ENCODE measurements around the gene PDCD6IP.

The PDCD6IP gene

DNA sequence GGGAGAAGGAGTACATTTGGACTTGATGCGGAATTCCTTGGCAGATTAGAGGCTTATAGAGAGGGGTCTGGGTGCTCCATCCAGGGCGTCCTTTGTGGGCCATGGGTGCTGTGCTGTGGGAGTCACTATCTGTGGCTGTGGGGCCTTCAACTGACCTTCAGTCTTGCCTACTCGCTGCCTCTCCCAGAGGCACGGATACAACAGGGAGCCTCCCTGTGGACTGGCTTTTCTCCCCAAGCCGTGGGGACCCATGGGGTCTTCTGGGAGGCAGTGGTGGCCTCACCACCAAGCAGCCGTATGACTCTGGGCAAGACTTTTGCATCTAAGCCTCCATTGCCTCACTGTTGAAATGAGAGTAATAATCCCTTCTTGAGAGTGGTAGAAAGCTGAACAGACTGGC is 83.9 kb downstream of the PDCD6IP start:
- Histone ChIP-seq H3K27ac (ENCODE audit: low read length) (no peak overlapping the region), H3K4me1 (ENCODE audit: control insufficient read depth in 1 of 2, insufficient read depth in 2 of 2, low read length in 2 of 2) (peaks cover 4 to 6% of the 10 kb centered on the region in 2 donors), H3K4me3 (ENCODE audit: low read depth in 1 of 2, low read length in 2 of 2) (no peak overlapping the region), H3K36me3 (ENCODE audit: control insufficient read depth in 1 of 2, insufficient read depth in 2 of 2, low read length in 2 of 2) (no peaks in the 10 kb centered on the region), H3K27me3 (ENCODE audit: low read depth, low read length) (no peaks in the 10 kb centered on the region), H3K9me3 (ENCODE audit: control insufficient read depth in 1 of 2, low read length in 2 of 2) (no peaks in the 10 kb centered on the region)

DNA sequence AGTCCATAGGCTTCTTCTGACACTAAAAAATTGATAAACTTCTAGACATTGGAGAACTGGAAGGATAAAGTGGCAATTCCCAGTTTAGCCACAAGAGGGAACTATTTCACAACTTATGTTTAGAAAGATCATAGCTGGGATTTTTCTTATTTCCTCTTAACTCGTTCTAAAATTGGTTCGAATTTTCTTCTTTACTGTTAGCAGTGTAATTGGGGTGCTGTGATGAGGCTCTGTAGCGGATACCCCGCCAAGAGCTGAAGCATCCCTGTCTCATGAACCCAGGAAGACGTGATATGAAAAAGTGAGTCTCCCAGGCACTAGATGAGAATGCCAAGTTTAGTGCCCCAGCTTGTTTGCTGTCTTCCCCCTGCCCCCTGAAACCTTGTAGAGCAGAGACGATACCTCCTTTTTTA is 85.1 kb downstream of the PDCD6IP start:
- peak overlapping the region; percentile 15 to 47 for H3K4me3 ChIP-seq (ENCODE audit: low read depth in 1 of 2, low read length in 2 of 2)
- no peaks in the 10 kb centered on the region for H3K27me3 ChIP-seq (ENCODE audit: low read depth, low read length)
- H3K4me1 ChIP-seq (ENCODE audit: control insufficient read depth in 1 of 2, insufficient read depth in 2 of 2, low read length in 2 of 2) = peaks cover 4 to 6% of the 10 kb centered on the region in 2 donors
- H3K27ac ChIP-seq (ENCODE audit: low read length) = no peak overlapping the region
- H3K36me3 ChIP-seq (ENCODE audit: control insufficient read depth in 1 of 2, insufficient read depth in 2 of 2, low read length in 2 of 2) = no peaks in the 10 kb centered on the region
- H3K9me3 ChIP-seq (ENCODE audit: control insufficient read depth in 1 of 2, low read length in 2 of 2) = no peaks in the 10 kb centered on the region

DNA sequence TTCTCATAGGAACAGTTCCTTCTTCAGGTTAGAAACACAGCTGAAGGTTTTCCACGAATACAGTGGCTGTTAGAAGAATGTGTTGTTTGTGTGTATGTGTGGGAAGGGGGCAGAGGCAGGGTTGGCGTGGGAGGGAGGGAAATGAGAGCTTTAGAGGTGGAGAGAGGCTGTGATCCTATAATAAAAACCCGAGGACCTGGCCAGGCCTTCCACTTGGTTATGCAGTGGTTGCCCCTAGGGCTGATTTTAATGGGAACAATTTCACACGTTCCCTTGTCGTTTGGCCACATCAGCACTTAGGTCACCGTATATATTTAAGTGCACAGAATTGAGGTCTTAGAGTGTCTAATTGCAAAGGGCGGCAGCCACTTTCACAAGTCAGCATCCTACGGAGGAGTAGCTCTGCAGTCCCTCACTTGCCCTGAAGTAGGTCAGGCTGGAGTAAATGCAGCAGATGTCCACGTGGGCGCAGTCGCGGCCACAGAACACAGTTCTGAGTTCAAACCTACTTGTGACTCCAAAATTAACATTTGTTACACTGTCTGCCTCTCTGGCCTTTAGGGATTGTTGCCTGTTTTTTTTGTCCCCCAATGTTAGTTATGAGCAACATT is 85.6 kb downstream of the PDCD6IP start:
- H3K4me3 ChIP-seq (ENCODE audit: low read depth in 1 of 2, low read length in 2 of 2) = peak overlapping the region; percentile 15 to 47

GRCh38 chr3:33884701-33885100 is 86.3 kb downstream of the PDCD6IP start:
- no peaks in the 10 kb centered on the region for H3K27me3 ChIP-seq (ENCODE audit: low read depth, low read length)
- no peaks in the 10 kb centered on the region for H3K36me3 ChIP-seq (ENCODE audit: control insufficient read depth in 1 of 2, insufficient read depth in 2 of 2, low read length in 2 of 2)
- H3K4me1 ChIP-seq (ENCODE audit: control insufficient read depth in 1 of 2, insufficient read depth in 2 of 2, low read length in 2 of 2) = peaks cover 4 to 6% of the 10 kb centered on the region in 2 donors
- H3K9me3 ChIP-seq (ENCODE audit: control insufficient read depth in 1 of 2, low read length in 2 of 2) = no peaks in the 10 kb centered on the region
- no peak overlapping the region for H3K27ac ChIP-seq (ENCODE audit: low read length)
- H3K4me3 ChIP-seq (ENCODE audit: low read depth in 1 of 2, low read length in 2 of 2) = no peak overlapping the region

More for the DNA sequence above, 85.6 kb downstream of the PDCD6IP start:
- H3K27me3 ChIP-seq (ENCODE audit: low read depth, low read length) = no peaks in the 10 kb centered on the region
- H3K36me3 ChIP-seq (ENCODE audit: control insufficient read depth in 1 of 2, insufficient read depth in 2 of 2, low read length in 2 of 2) = no peaks in the 10 kb centered on the region
- no peak overlapping the region for H3K27ac ChIP-seq (ENCODE audit: low read length)
- H3K9me3 ChIP-seq (ENCODE audit: control insufficient read depth in 1 of 2, low read length in 2 of 2) = no peaks in the 10 kb centered on the region
- peaks cover 4 to 6% of the 10 kb centered on the region in 2 donors for H3K4me1 ChIP-seq (ENCODE audit: control insufficient read depth in 1 of 2, insufficient read depth in 2 of 2, low read length in 2 of 2)

DNA sequence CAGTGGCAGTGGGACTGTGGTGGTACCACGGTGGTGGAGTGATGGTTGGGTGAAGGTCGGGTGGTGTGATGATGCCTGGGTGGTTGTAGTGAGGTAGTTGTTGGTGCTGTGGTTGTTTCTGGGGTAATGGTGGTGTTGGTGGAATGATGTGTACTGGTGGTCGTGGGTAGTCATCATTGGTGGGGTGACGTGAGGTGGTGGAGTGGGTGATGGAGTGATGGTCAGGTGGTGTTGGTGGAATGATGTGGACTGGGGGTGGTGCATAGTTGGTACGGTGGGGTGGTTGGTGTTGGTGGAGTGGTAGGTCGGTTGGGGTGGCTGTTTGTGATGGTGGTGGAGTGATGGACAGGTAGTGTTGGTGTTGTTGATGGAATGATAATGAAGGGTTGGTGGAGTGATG is 87.1 kb downstream of the PDCD6IP start:
- Histone ChIP-seq H3K36me3 (ENCODE audit: control insufficient read depth in 1 of 2, insufficient read depth in 2 of 2, low read length in 2 of 2) (no peaks in the 10 kb centered on the region), H3K4me1 (ENCODE audit: control insufficient read depth in 1 of 2, insufficient read depth in 2 of 2, low read length in 2 of 2) (peaks cover 4 to 6% of the 10 kb centered on the region in 2 donors), H3K27ac (ENCODE audit: low read length) (no peak overlapping the region), H3K4me3 (ENCODE audit: low read depth in 1 of 2, low read length in 2 of 2) (no peak overlapping the region), H3K27me3 (ENCODE audit: low read depth, low read length) (no peaks in the 10 kb centered on the region), H3K9me3 (ENCODE audit: control insufficient read depth in 1 of 2, low read length in 2 of 2) (no peaks in the 10 kb centered on the region)

DNA sequence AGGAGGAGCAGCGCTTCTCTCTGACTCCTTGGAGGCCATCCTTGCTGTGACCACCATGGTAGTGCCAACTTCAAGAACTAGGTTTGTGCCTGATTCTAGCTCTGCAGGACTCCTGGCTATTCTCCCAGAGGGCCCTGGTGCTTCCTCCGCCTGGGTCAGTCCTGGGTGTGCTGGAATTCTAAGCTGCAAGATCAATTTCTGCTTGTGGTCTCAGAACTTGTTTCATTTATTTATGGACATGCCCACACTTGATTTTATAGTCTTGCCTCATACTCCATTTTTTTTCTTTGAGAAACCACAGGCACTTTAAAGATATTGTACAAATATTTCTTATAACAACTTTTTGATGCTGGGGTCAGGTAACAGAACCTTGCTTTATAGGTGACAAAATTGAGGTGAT is 87.6 kb downstream of the PDCD6IP start:
- Histone ChIP-seq H3K36me3 (ENCODE audit: control insufficient read depth in 1 of 2, insufficient read depth in 2 of 2, low read length in 2 of 2) (no peaks in the 10 kb centered on the region), H3K27me3 (ENCODE audit: low read depth, low read length) (no peaks in the 10 kb centered on the region), H3K27ac (ENCODE audit: low read length) (no peak overlapping the region), H3K4me3 (ENCODE audit: low read depth in 1 of 2, low read length in 2 of 2) (no peak overlapping the region), H3K4me1 (ENCODE audit: control insufficient read depth in 1 of 2, insufficient read depth in 2 of 2, low read length in 2 of 2) (peaks cover 4 to 6% of the 10 kb centered on the region in 2 donors), H3K9me3 (ENCODE audit: control insufficient read depth in 1 of 2, low read length in 2 of 2) (no peaks in the 10 kb centered on the region)

- Histone ChIP-seq H3K4me1 (ENCODE audit: control insufficient read depth in 1 of 2, insufficient read depth in 2 of 2, low read length in 2 of 2) (peaks cover 4 to 6% of the 10 kb centered on the region in 2 donors), H3K27ac (ENCODE audit: low read length) (no peak overlapping the region), H3K9me3 (ENCODE audit: control insufficient read depth in 1 of 2, low read length in 2 of 2) (no peaks in the 10 kb centered on the region), H3K27me3 (ENCODE audit: low read depth, low read length) (no peaks in the 10 kb centered on the region), H3K4me3 (ENCODE audit: low read depth in 1 of 2, low read length in 2 of 2) (no peak overlapping the region), H3K36me3 (ENCODE audit: control insufficient read depth in 1 of 2, insufficient read depth in 2 of 2, low read length in 2 of 2) (no peaks in the 10 kb centered on the region)
These were observed 89.0 kb downstream of the PDCD6IP start for GRCh38 chr3:33887478-33887877.

- H3K4me1 ChIP-seq (ENCODE audit: control insufficient read depth in 1 of 2, insufficient read depth in 2 of 2, low read length in 2 of 2) = no peaks in the 10 kb centered on the region
- H3K36me3 ChIP-seq (ENCODE audit: control insufficient read depth in 1 of 2, insufficient read depth in 2 of 2, low read length in 2 of 2) = no peaks in the 10 kb centered on the region
- H3K27me3 ChIP-seq (ENCODE audit: low read depth, low read length) = no peaks in the 10 kb centered on the region
- no peak overlapping the region for H3K27ac ChIP-seq (ENCODE audit: low read length)
- no peak overlapping the region for H3K4me3 ChIP-seq (ENCODE audit: low read depth in 1 of 2, low read length in 2 of 2)
- H3K9me3 ChIP-seq (ENCODE audit: control insufficient read depth in 1 of 2, low read length in 2 of 2) = no peaks in the 10 kb centered on the region
These were observed 91.1 kb downstream of the PDCD6IP start for GRCh38 chr3:33889394-33890039.

- no peak overlapping the region for H3K4me3 ChIP-seq (ENCODE audit: low read depth in 1 of 2, low read length in 2 of 2)
- H3K9me3 ChIP-seq (ENCODE audit: control insufficient read depth in 1 of 2, low read length in 2 of 2) = no peaks in the 10 kb centered on the region
- no peaks in the 10 kb centered on the region for H3K27me3 ChIP-seq (ENCODE audit: low read depth, low read length)
- no peaks in the 10 kb centered on the region for H3K4me1 ChIP-seq (ENCODE audit: control insufficient read depth in 1 of 2, insufficient read depth in 2 of 2, low read length in 2 of 2)
- H3K27ac ChIP-seq (ENCODE audit: low read length) = no peak overlapping the region
- H3K36me3 ChIP-seq (ENCODE audit: control insufficient read depth in 1 of 2, insufficient read depth in 2 of 2, low read length in 2 of 2) = no peaks in the 10 kb centered on the region
These were observed 94.2 kb downstream of the PDCD6IP start for GRCh38 chr3:33892655-33893054.

GRCh38 chr3:33895658-33896057 is 97.2 kb downstream of the PDCD6IP start:
- H3K36me3 ChIP-seq (ENCODE audit: control insufficient read depth in 1 of 2, insufficient read depth in 2 of 2, low read length in 2 of 2) = no peaks in the 10 kb centered on the region
- no peaks in the 10 kb centered on the region for H3K9me3 ChIP-seq (ENCODE audit: control insufficient read depth in 1 of 2, low read length in 2 of 2)
- H3K27ac ChIP-seq (ENCODE audit: low read length) = no peak overlapping the region
- H3K4me3 ChIP-seq (ENCODE audit: low read depth in 1 of 2, low read length in 2 of 2) = no peak overlapping the region
- H3K4me1 ChIP-seq (ENCODE audit: control insufficient read depth in 1 of 2, insufficient read depth in 2 of 2, low read length in 2 of 2) = no peaks in the 10 kb centered on the region
- H3K27me3 ChIP-seq (ENCODE audit: low read depth, low read length) = no peaks in the 10 kb centered on the region

GRCh38 chr3:33897306-33897705 is 98.9 kb downstream of the PDCD6IP start:
- no peaks in the 10 kb centered on the region for H3K4me1 ChIP-seq (ENCODE audit: control insufficient read depth in 1 of 2, insufficient read depth in 2 of 2, low read length in 2 of 2)
- no peaks in the 10 kb centered on the region for H3K36me3 ChIP-seq (ENCODE audit: control insufficient read depth in 1 of 2, insufficient read depth in 2 of 2, low read length in 2 of 2)
- H3K27me3 ChIP-seq (ENCODE audit: low read depth, low read length) = no peaks in the 10 kb centered on the region
- no peaks in the 10 kb centered on the region for H3K9me3 ChIP-seq (ENCODE audit: control insufficient read depth in 1 of 2, low read length in 2 of 2)
- H3K4me3 ChIP-seq (ENCODE audit: low read depth in 1 of 2, low read length in 2 of 2) = no peak overlapping the region
- no peak overlapping the region for H3K27ac ChIP-seq (ENCODE audit: low read length)

GRCh38 chr3:33898901-33899300 is 100.5 kb downstream of the PDCD6IP start:
- no peak overlapping the region for H3K4me3 ChIP-seq (ENCODE audit: low read depth in 1 of 2, low read length in 2 of 2)
- H3K27me3 ChIP-seq (ENCODE audit: low read depth, low read length) = no peaks in the 10 kb centered on the region
- no peaks in the 10 kb centered on the region for H3K4me1 ChIP-seq (ENCODE audit: control insufficient read depth in 1 of 2, insufficient read depth in 2 of 2, low read length in 2 of 2)
- no peaks in the 10 kb centered on the region for H3K36me3 ChIP-seq (ENCODE audit: control insufficient read depth in 1 of 2, insufficient read depth in 2 of 2, low read length in 2 of 2)
- no peak overlapping the region for H3K27ac ChIP-seq (ENCODE audit: low read length)
- H3K9me3 ChIP-seq (ENCODE audit: control insufficient read depth in 1 of 2, low read length in 2 of 2) = no peaks in the 10 kb centered on the region

Measured in muscle layer of duodenum (tissue), 2 donors.